HG02571 (cell line): ENCODE data around the gene APC.
"Not testable (repeated sequence)": the region's sequence is repeated elsewhere in the genome, so short reads cannot be mapped to it uniquely, and the experiment has no call there.

Experiments used
- ATAC-seq: cut with Tn5 transposase; IDR thresholded peaks from one replicate; pipeline ENCODE4 v1.9.1; 2021; ENCODE audit warnings: mild to moderate bottlenecking, moderate library complexity; ENCODE audit not compliant: unreplicated experiment

The APC gene

DNA sequence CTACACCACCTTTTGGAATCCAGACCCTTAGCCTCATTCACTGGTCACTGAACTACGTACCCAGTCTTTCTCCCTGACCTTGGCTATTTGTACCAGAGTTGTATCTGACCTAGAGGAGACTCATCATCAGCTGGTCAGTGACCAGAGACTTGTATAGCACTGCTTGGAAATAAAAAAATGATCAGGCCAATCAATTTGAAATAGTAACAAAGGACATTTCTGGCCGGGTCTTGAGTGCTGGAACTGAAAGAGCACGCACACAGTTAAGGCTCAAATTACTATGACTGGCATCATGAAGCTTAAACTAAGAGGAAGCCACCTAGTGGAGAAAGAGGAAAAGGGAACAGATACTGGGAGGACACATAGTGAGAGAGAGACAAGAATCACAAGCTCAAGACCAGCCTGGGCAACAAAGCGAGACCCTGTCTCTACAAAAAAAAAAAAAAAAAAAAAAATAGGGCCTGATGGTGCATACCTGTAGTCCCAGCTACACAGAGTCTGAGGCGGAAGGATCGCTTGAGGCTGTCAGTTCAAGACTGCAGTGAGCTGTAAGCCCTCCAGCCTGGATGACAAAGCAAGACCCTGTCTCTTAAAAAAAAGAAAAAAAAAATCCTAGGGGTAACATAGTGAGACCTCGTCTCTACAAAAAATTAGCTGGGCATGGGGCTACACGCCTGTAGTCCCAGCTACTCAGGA, 110.6 kb downstream of the APC start:
- peak; percentile 99 for ATAC-seq

DNA sequence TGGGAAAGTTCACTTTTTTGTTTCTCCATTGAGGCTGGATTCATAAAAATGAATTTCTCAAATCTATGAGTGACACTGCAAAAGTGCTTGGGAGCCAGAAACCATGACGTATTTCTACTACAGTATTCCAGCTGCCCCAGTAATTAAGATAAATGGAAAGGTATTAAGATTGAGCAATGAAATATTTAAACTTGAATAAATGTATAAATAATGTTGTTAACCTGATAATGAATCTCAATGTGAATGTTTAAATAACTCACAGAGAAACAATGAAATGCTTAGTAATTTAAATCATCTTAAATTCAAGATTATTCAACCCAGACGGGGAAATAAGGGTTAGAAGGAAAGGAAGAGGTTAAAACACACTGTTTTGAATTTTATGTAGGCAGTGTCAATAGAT, 112.2 kb downstream of the APC start:
- ATAC-seq = no peak

DNA sequence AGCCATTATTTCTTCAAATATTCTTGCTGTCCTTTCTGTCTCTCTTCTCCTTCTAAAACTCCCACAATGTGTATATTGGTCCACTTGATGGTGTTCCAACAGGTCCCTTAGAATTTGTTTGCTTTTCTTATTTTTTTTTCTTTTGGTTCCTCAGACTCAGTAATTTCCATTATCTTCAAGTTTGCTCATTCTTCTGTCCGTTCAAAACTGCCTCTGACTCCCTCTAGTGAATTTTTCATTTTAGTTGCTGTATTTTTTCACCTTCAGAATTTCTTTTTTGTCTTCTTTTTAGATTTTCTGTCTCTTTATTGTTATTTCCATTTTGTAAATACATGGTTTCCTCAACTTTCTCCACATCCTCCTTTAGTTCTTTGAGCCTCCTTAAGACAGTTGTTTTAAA, 117.0 kb downstream of the APC start:
- no peak for ATAC-seq

DNA sequence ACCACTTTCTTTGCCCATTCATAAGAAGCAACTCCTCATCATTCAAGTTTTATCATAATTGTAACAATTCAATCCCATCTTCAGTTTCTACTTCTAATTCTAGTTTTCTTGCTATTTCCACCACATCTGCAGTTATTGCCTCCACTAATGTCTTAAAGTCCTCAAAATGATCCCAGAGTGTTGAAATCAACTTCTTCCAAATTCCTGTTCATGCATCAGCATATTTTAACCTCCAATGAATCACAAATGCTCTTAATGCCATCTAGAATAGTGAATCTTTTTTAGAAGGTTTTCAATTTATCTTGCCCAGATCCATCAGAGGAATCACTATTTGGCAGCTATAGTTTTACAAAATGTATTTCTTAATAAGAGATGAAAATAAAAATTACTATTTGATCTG, 120.2 kb downstream of the APC start:
- ATAC-seq = no peak

DNA sequence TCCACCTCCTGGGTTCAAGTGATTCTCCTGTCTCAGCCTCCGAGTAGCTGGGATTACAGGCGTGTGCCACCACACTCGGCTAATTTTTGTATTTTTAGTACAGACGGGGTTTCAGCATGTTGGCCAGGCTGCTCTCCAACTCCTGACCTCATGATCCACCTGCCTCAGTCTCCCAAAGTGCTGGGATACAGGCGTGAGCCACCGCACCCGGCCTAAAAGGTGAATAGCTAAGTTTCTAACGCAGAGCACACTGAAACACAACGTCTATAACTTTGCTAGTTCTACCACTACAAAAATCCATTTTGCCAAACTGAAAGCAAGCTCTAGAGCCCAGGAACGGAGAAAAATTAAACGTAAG, 122.9 kb downstream of the APC start:
- not testable (repeated sequence) for ATAC-seq

DNA sequence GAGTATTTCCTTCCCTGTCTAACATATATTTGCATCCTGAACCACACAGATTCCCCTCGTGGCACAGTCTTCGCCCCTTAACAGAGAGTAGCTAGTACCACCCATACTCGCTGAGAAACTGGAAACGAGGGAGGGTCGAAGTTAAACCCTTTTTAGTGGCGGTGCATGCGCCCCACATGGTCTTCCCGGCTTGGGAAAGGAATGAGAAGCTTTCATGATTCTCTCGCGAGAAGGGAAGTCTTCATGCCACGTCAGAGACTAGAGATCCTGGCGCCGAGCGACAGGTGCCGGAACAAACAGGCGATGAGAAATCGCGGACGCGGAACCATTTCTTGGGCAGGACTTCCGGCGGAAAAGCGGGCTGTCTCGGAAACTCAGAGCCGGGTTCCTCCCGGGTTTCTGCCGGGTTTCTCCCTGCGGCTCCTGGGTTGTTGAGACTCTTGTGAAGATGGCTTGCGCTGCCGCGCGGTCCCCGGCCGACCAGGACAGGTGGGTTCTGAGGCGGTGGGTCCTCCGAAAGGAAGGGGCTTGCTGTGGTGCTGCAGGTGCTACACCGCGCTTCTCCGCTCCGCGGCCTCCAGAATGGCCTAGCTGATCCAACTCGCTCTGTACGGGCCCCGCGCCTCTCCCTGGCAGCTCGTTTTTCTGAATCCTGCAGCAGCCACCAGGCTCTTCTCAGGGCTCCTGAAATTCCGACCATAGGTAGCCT, 123.4 kb downstream of the APC start, which contains the start of gene SRP19:
SRP19 (plus strand) TSS at position 359 of the 709 bp plus-strand sequence; CDS start at position 449, 90 bp downstream.
- ATAC-seq = peak; percentile 96

DNA sequence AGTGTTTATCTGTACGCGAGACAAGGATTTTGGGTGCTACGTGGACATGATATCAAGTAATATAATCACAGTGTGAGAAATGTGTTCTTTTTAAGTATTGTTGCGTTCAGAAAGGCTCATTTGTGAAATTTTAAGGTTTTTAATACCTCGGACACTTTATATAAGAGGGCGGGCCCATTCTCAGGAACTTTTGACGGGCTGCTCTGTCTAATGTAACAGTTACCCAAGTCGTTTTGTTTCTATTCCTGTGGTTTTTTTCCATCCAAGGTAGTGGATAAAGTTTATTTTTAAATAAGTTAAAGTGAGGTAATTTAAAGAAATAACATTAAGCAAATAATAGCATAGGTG, 123.9 kb downstream of the APC start:
- no peak for ATAC-seq

DNA sequence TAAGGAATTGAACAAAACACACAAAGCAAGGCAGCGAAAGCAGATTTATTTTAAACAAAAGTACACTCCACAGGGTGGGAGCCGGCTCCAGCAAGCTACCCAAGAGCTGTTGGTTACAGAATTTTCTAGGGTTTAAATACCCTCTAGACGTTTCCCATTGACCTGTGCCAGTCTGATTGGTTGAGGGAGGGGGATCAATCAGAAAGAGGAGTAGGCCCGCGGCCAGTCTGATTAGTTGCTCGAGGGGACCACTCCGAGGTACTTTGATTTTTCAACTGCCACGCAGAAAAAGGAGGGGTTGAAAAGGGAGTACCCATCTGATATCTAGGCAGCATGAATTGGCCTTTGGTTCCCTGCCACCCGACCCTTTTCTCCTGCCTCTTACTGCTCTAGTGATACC, 124.4 kb downstream of the APC start:
- no peak for ATAC-seq

DNA sequence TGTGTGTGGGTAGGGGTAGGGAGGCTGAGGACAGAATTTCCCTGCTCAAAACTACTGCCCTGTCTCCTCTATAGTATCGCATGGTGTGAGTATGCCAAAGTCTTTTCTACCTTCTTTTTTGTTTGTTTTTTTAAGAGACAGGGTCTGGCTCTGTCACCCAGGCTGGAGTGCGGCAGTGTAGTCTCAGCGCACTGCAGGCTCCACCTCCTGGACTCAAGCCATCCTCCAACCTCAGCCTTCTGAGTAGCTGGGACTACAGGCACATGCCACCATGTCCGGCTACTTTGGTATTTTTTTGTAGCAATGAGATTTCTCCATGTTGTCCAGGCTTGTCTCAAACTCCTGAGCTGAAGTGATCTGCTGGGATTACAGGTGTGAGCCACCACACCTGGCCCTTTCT, 125.9 kb downstream of the APC start:
- no peak for ATAC-seq

DNA sequence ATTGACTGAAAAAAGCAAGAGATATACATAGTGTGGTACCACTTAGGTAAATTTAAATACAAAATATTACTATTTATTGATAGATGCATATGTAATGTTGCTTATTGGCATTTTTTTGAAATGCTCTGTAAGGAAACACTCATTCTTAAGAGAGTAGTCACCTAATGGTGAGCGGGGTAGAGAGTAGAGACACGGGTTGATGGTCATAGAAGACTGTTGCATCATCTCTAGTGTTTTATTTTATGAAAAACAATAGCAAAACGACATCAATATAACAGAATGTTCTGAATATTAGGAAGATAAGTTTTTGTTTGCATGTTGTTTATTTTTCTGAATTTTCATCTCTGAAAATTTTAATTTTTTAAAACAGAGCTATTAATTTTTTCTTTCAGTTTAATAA, 127.4 kb downstream of the APC start:
- ATAC-seq = no peak

DNA sequence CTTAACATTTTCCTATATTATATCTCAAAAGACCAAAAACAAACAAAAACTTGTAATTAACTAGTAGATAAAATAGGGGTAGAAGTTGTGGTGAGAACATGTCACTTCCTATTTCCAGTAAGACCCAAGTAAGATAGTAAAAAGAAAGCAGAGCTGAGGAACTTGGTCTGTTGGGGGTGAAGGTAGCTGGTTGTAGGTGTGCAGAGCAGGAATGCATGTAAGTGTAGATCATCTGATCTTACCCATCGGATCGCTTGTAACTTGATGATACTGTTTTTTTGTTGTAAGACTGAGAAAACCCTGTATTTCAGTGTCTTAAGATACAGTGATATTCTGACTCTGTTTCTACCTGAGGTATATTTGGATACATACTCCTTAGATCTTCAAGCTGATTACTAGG, 129.1 kb downstream of the APC start:
- no peak for ATAC-seq

DNA sequence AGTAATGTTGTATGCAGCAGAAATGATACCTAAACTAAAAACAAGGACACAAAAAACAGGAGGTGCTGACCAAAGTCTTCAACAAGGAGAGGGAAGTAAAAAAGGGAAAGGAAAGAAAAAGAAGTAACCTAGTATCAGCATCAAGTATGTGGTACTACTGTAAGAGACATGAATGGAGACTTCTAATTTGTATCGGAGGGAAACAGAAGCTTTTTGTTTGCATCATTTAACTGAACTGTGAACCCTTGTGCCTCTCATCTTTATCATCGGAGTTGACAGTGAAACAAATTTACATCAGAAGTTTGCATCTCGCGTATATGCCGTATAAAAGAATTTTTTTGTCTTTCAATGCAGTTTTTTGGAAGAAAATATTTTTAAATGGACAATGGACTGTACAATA, 129.7 kb downstream of the APC start:
- no peak for ATAC-seq

DNA sequence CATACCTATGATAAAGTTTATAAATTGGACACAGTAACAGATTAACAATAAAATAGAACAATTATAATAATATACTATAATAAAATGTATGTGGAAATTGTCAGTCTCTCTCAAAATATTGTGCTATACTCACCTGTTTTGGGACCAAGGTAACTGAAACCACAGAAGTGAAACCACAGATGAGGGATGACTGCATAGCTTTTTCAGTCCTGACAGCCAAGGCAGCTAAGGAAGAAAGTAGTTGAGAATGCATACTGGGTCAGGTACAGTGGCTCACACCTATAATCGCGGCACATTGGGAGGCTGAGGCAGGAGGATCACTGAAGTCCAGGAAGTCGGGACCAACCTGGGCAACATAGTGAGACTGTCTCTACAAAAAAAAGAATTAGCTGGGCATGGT, 132.3 kb downstream of the APC start:
- ATAC-seq = peak; percentile 77

DNA sequence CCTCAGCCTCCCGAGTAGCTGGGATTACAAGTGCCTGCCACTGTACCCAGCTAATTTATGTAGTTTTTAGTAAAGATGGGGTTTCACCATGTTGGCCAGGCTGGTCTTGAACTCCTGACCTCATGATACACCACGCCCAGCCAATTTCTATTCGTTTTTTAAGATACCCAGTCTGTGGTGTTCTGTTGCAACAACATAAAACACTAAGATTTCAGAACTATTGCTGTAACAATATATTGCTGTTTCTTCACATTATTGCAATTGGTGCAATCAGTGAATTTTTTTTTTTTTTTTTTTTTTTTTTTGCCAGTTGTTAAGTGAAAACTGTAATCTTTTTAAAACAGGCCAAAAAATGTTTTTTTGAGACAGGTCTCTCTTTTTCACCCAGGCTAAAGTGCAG, 133.3 kb downstream of the APC start:
- no peak for ATAC-seq

DNA sequence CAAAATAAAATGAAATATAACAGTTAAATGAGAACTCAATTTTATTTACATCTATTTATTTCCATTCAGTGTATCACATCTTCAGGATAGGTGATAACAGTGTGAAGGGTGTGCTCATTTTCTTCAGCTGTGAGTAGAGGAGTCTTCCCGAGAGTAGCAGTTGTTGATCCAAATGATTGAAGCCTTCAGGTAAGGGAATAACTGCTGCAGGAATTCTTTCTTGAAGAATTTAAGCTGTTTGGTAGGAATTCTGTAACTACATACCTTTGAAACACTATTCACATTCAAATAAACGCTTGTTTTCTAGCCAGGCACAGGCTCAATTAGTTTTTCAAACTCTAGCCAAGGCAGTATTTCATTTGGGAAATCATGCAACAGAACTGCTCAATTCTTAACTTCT, 138.7 kb downstream of the APC start:
- ATAC-seq = no peak

DNA sequence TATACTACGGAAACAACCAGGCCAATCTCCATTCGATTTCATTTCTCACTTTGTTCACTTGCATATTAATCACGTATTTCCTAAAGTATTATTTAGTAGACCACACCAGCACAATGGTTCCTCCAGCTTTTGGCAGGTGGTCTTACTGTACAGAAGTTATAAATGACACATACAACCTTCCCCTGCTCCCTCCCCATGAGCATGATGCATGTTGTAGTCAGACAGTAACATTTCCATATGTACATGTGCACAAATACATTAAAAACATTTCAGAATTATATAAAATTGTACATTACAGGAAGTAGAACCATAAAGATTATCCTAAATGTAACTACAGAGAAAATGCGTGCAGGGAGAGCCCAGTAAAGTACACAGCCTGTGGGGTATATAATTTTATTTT, 140.4 kb downstream of the APC start:
- no peak for ATAC-seq

DNA sequence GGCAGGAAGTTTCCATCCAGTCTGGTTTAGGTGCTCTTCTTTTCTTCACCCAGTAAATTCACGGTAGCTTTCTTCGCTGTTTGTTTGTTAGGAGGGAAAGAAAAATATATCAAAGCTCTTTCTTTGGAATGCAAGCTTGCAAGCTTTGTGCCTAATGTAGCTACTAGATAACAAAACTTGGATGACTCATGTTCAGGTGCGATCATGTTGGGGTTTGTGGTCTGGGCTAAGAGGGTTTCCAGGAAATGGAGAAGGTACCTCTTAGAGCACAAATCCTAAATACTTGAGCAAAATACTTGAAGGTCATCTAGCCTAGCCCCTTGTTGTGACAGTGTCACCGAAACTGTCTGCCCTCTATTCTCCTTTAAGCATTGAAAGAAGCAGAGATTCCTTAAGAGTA, 141.1 kb downstream of the APC start:
- no peak for ATAC-seq

DNA sequence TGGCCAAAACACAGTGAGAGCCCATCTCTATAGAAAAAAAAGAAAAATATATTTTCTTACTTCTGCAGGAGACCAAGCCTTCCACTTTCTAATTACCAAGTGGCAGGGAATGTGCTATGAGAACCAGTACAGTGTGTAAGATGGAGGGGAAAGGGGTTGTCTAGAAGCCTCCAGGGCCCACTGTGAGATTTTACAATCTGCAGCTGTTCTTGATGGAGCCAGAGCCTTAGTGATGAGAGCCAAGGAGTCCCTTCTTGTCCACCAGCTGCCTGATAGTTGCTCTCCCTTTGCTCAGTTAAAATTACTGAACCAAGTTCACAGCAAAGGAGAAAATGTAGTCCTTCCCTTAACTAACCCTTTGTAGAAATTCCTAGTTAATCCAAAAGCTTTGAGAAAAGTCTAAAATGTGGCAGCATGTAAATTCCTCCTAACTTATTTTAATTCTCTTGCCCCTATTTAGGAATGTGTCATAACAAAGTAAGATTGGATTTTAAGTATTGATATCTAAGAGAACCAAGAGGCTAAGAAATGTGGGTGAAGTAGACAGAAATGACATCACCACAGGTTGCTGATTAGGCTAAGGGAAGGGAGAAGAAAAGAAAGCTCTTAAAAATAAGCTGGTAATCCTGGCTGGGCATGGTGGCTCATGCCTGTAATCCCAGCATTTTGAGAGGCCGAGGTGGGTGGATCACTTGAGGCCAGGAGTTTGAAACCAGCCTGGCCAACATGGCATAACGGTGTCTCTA, 142.7 kb downstream of the APC start:
- no peak for ATAC-seq

DNA sequence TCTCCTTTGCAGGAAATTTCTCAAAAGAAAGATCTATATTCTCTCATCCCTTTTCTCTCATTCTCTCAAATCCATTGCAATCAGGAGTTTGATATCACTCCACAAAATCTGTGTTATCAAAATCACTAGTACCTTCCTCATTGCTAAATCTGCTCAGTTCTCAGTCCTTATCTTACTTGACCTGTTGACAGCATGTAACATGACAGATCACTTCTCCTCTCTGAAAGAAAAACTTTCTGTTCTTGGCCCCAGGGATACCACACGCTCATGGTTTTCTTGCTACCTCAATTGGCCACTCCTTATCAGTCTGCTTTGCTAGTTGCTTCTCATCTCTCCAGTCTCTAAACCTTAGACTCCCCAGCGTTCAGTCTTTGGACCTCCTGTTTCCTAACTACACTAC, 145.5 kb downstream of the APC start:
- no peak for ATAC-seq

DNA sequence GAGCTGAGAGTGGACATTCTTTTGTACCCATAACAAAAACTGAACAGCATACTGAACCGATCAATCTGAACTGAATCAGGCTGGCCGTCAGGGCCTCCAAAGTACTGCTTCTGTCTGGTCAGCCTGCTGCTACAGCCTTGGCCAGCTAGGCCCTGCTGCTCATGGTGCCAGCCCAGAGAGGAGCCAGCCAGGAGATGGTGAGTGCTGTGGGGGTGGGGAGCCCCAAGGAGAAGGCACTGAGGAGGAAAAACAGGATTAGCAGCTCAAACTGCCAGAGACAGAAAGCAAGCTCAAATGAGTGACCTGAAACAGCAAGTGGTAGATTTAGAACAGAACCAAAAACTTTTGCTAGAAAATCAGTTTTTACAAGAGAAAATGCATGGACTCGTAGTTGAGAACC, 147.3 kb downstream of the APC start:
- no peak for ATAC-seq

DNA sequence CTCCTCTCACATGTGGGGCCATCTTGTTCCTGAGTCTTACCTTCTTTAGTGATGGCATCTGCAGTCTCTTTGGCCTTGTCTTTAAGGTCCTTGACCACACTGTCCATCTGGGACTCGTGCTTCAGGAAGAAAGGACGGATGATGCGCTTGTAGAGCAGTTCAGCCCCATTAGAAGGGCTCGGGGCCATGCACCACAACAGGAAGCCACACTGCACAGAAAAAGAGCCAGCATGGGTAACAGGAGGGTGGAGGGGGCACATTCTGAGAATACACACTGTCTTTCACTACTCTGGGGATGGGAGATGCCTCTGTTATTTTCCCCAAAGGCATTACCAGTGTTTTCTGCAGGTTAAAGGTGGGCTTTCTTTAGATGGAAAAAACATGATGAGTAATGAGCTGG, 149.3 kb downstream of the APC start:
- ATAC-seq = no peak

DNA sequence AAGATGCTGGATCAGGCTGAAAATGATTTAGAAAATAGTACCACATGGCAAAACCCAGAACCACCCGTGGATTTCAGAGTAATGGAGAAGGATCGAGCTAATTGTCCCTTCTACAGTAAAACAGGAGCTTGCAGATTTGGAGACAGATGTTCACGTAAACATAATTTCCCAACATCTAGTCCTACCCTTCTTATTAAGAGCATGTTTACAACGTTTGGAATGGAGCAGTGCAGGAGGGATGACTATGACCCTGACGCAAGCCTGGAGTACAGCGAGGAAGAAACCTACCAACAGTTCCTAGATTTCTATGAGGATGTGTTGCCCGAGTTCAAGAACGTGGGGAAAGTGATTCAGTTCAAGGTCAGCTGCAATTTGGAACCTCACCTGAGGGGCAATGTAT, 154.4 kb downstream of the APC start:
- not testable (repeated sequence) for ATAC-seq
